H9 (cell line): ENCODE data around the gene RAB29. TPM values are rescaled to one million over a fixed set of nuclear protein-coding genes. Genes with fewer than 3 reads are reported as not detected.

Experiments used
- DNase-seq: peaks from one replicate; pipeline ENCODE4 v3.0.0-alpha.2; 2017
- H2AFZ ChIP-seq: one replicate; pipeline ENCODE4 v1.6.1; 2013; ENCODE audit warnings: mild to moderate bottlenecking, low read length, control low read depth, moderate library complexity
- H2AK5ac ChIP-seq: 2 replicates; pipeline ENCODE4 v1.6.1; 2013; ENCODE audit warnings: low read length, control low read depth, mixed read lengths; ENCODE audit not compliant: insufficient read length
- H2BK120ac ChIP-seq: one replicate; pipeline ENCODE4 v1.6.1; 2013; ENCODE audit warnings: low read depth, mild to moderate bottlenecking, low read length, control low read depth, inconsistent platforms; ENCODE audit not compliant: poor library complexity, severe bottlenecking
- H2BK12ac ChIP-seq: 2 replicates; pipeline ENCODE4 v1.6.1; 2013; ENCODE audit warnings: low read length, control low read depth, mixed read lengths, low read depth; ENCODE audit not compliant: insufficient read length
- H2BK15ac ChIP-seq: 2 replicates; pipeline ENCODE4 v1.6.1; 2013; ENCODE audit warnings: low read depth, low read length, control low read depth
- H2BK20ac ChIP-seq: one replicate; pipeline ENCODE4 v1.6.1; 2013; ENCODE audit warnings: low read depth, mild to moderate bottlenecking, low read length, control low read depth, inconsistent platforms; ENCODE audit not compliant: poor library complexity, severe bottlenecking
- H2BK5ac ChIP-seq: 2 replicates; pipeline ENCODE4 v1.6.1; 2013; ENCODE audit warnings: low read length, control low read depth, mixed read lengths; ENCODE audit not compliant: insufficient read length
- H3K14ac ChIP-seq: 2 replicates; pipeline ENCODE4 v1.6.1; 2013; ENCODE audit warnings: low read length, control low read depth; ENCODE audit not compliant: insufficient read depth
- H3K18ac ChIP-seq: 2 replicates; pipeline ENCODE4 v1.6.1; 2013; ENCODE audit warnings: low read depth, mild to moderate bottlenecking, mixed read lengths, low read length, control low read depth; ENCODE audit not compliant: insufficient read length
- H3K23ac ChIP-seq: 2 replicates; pipeline ENCODE4 v1.6.1; 2013; ENCODE audit warnings: low read length, control low read depth, mixed read lengths, low read depth; ENCODE audit not compliant: insufficient read length
- H3K23me2 ChIP-seq: 2 replicates; pipeline ENCODE4 v1.6.1; 2013; ENCODE audit warnings: low read depth, mild to moderate bottlenecking, mixed read lengths, low read length, control low read depth; ENCODE audit not compliant: insufficient read length, poor library complexity, severe bottlenecking
- H3K27ac ChIP-seq: 2 replicates; pipeline ENCODE4 v1.5.1; 2013; ENCODE audit warnings: low read length, control low read depth, mixed read lengths, low read depth; ENCODE audit not compliant: insufficient read length
- H3K27me3 ChIP-seq: 2 replicates; pipeline ENCODE4 v1.6.1; 2013; ENCODE audit warnings: low read length, control low read depth, inconsistent platforms; ENCODE audit not compliant: insufficient read depth
- H3K4ac ChIP-seq: 2 replicates; pipeline ENCODE4 v1.6.1; 2013; ENCODE audit warnings: low read depth, mild to moderate bottlenecking, control low read depth, inconsistent platforms, low read length, moderate library complexity
- H3K4me1 ChIP-seq: 2 replicates; pipeline ENCODE4 v1.6.1; 2013; ENCODE audit warnings: low read length, control low read depth, inconsistent platforms; ENCODE audit not compliant: insufficient read depth
- H3K4me2 ChIP-seq: 2 replicates; pipeline ENCODE4 v1.6.1; 2013; ENCODE audit warnings: low read length, control low read depth, mixed read lengths; ENCODE audit not compliant: insufficient read length, insufficient read depth
- H3K56ac ChIP-seq: 2 replicates; pipeline ENCODE4 v1.6.1; 2013; ENCODE audit warnings: low read depth, mild to moderate bottlenecking, mixed read lengths, low read length, control low read depth; ENCODE audit not compliant: insufficient read length
- H3K79me1 ChIP-seq: 2 replicates; pipeline ENCODE4 v1.6.1; 2013; ENCODE audit warnings: low read depth, mild to moderate bottlenecking, moderate library complexity, low read length, control low read depth, inconsistent platforms; ENCODE audit not compliant: insufficient read depth, poor library complexity, severe bottlenecking
- H3K79me2 ChIP-seq: 2 replicates; pipeline ENCODE4 v1.6.1; 2013; ENCODE audit warnings: low read length, control low read depth, inconsistent platforms; ENCODE audit not compliant: insufficient read depth
- H3K9ac ChIP-seq: 2 replicates; pipeline ENCODE4 v1.6.1; 2013; ENCODE audit warnings: low read length, control low read depth, mixed read lengths; ENCODE audit not compliant: insufficient read length; ENCODE audit errors: extremely low read depth
- H3K9me3 ChIP-seq: one replicate; pipeline ENCODE4 v1.6.1; 2013; ENCODE audit warnings: low read depth, low read length, inconsistent platforms; ENCODE audit not compliant: control insufficient read depth
- H3T11ph ChIP-seq: one replicate; pipeline ENCODE4 v1.6.1; 2013; ENCODE audit warnings: mild to moderate bottlenecking, low read length, control low read depth, inconsistent platforms
- H4K20me1 ChIP-seq: one replicate; pipeline ENCODE4 v1.6.1; 2013; ENCODE audit not compliant: control insufficient read depth, insufficient read length, insufficient read depth
- H4K5ac ChIP-seq: 2 replicates; pipeline ENCODE4 v1.6.1; 2013; ENCODE audit warnings: low read depth, mild to moderate bottlenecking, mixed read lengths, low read length, control low read depth; ENCODE audit not compliant: insufficient read length
- H4K8ac ChIP-seq: replicated peaks from 2 replicates; pipeline ENCODE4 v1.6.1; 2013; ENCODE audit warnings: low read length, control low read depth, mixed read lengths, low read depth; ENCODE audit not compliant: insufficient read length
- H4K91ac ChIP-seq: 2 replicates; pipeline ENCODE4 v1.6.1; 2013; ENCODE audit warnings: low read depth, mild to moderate bottlenecking, moderate library complexity, mixed read lengths, low read length, control low read depth; ENCODE audit not compliant: insufficient read length
- H3K27ac Mint-ChIP-seq, 3 experiments: 2 replicates in 2 of 3; 3 replicates in 1 of 3; pipeline ENCODE4 v1.8.0; 2020 to 2021; ENCODE audit warnings: mixed read lengths in 3 of 3, mild to moderate bottlenecking in 1 of 3, moderate library complexity in 1 of 3
- H3K27me3 Mint-ChIP-seq: 2 replicates; pipeline ENCODE4 v1.8.0; 2021; ENCODE audit warnings: low read depth, mild to moderate bottlenecking, moderate library complexity, mixed read lengths
- H3K36me3 Mint-ChIP-seq, 3 experiments: 2 replicates in 2 of 3; 3 replicates in 1 of 3; pipeline ENCODE4 v1.8.0; 2020 to 2021; ENCODE audit warnings: low read depth in 3 of 3, mixed read lengths in 3 of 3; ENCODE audit not compliant: insufficient read depth in 1 of 3
- H3K4me1 Mint-ChIP-seq, 2 experiments: 2 replicates each; pipeline ENCODE4 v1.8.0; 2020; ENCODE audit warnings: mixed read lengths in 2 of 2
- H3K4me3 Mint-ChIP-seq, 2 experiments: 2 replicates in 1 of 2; 3 replicates in 1 of 2; pipeline ENCODE4 v1.8.0; 2020 to 2021; ENCODE audit warnings: mild to moderate bottlenecking in 2 of 2, mixed read lengths in 2 of 2, moderate library complexity in 1 of 2
- H3K9me3 Mint-ChIP-seq, 2 experiments: 2 replicates in 1 of 2; 3 replicates in 1 of 2; pipeline ENCODE4 v1.8.0; 2020; ENCODE audit warnings: mild to moderate bottlenecking in 2 of 2, mixed read lengths in 2 of 2, moderate library complexity in 1 of 2
- WGBS: extraction: QIAGEN DNeasy Blood & Tissue Kit; methylation state at CpG from one replicate; pipeline ENCODE4 v1.1.7; 2013; ENCODE audit warnings: missing lambda C conversion rate, low lambda C conversion rate, mixed read lengths; ENCODE audit not compliant: insufficient read length; ENCODE audit errors: extremely low coverage; 5-methylcytosine and 5-hydroxymethylcytosine counted together
- total RNA-seq: library from RNA; stranded (reverse); gene quantifications from 2 replicates; pipeline ENCODE4 v1.2.1, GENCODE V29; 2021
- TF ChIP-seq, protein P1 (sequence below): fragments of 200-600 bp; sonication (generic); conservative IDR thresholded peaks from 3 replicates; pipeline ENCODE4 v1.8.0; 2021; ENCODE audit warnings: antibody characterized with exemption, mild to moderate bottlenecking

RAB29 gene
- total RNA-seq, 1 experiment from 2014 or later: 4.2 TPM

DNA sequence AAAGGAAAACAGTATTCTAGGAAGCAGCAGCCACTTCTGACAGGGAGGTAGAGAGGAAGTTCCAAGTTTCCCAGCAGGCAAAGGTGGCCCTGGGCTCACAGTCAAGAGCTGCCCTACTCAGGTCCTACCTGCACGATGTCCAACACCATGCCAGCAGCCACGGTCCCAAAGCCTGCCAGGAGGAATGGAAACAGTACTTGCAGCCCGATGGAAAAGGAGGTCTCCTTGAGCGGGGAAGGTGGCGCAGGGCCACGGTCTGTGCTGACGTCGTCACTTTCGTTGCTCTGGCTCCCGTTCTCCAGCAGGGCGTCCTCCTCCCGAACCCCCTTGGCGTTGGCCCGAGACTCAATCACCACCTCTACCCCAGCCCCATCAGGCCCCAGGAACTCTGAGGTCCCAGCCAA lies 34.7 kb upstream of the RAB29 start:
- Histone ChIP-seq H3K79me1 (peaks cover 6% of the 10 kb centered on the region), H3K18ac (no peak overlapping the region), H3K4me1 (no peaks in the 10 kb centered on the region), H2AK5ac (no peak overlapping the region), H2BK15ac (no peak overlapping the region), H2BK5ac (no peak overlapping the region), H3K23me2 (peaks cover 14% of the 10 kb centered on the region), H3K4me2 (no peak overlapping the region), H4K5ac (no peak overlapping the region), H3K14ac (no peak overlapping the region), H3K56ac (no peak overlapping the region), H2BK20ac (no peak overlapping the region), H3K9me3 (no peaks in the 10 kb centered on the region), H2BK120ac (no peak overlapping the region), H3T11ph (no peak overlapping the region), H4K20me1 (peaks cover 2% of the 10 kb centered on the region), H4K8ac (no peak overlapping the region), H2AFZ (no peak overlapping the region), H3K79me2 (no peaks in the 10 kb centered on the region; the same call in 1 of the 2 replicates), H3K9ac (no peak overlapping the region), H2BK12ac (no peak overlapping the region), H3K27me3 (no peaks in the 10 kb centered on the region), H3K23ac (no peak overlapping the region), H3K4ac (no peak overlapping the region), H3K27ac (no peak overlapping the region), H4K91ac (no peak overlapping the region)
- H3K4me1 Mint-ChIP-seq: peaks cover 44 to 46% of the 10 kb centered on the region in 2 experiments
- TF ChIP-seq, protein P1, sequence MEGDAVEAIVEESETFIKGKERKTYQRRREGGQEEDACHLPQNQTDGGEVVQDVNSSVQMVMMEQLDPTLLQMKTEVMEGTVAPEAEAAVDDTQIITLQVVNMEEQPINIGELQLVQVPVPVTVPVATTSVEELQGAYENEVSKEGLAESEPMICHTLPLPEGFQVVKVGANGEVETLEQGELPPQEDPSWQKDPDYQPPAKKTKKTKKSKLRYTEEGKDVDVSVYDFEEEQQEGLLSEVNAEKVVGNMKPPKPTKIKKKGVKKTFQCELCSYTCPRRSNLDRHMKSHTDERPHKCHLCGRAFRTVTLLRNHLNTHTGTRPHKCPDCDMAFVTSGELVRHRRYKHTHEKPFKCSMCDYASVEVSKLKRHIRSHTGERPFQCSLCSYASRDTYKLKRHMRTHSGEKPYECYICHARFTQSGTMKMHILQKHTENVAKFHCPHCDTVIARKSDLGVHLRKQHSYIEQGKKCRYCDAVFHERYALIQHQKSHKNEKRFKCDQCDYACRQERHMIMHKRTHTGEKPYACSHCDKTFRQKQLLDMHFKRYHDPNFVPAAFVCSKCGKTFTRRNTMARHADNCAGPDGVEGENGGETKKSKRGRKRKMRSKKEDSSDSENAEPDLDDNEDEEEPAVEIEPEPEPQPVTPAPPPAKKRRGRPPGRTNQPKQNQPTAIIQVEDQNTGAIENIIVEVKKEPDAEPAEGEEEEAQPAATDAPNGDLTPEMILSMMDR: no peak
- H3K27me3 Mint-ChIP-seq: peaks cover 9% of the 10 kb centered on the region
- no peak overlapping the region; a peak in 1 of 7 replicates for H3K27ac Mint-ChIP-seq
- WGBS: no CpG with 5 or more reads among the region's 14 CpGs
- no peak overlapping the region for H3K4me3 Mint-ChIP-seq
- DNase-seq: no peak
- H3K9me3 Mint-ChIP-seq: no peaks in the 10 kb centered on the region
- H3K36me3 Mint-ChIP-seq: peaks cover 34 to 37% (median 36%) of the 10 kb centered on the region in 3 experiments
